GM20000 (cell line): ENCODE measurements around the gene MOV10L1.

Source experiments
- DNase-seq: peaks from one replicate; pipeline ENCODE4 v3.0.0; 2012; ENCODE audit warnings: low spot score
- CTCF ChIP-seq: IDR thresholded peaks from 2 replicates; pipeline ENCODE4 v1.5.1; 2012; ENCODE audit warnings: mild to moderate bottlenecking, control low read depth; ENCODE audit errors: extremely low read depth, missing control alignments

Gene MOV10L1

GRCh38 chr22:50046481-50047245 lies 43.1 kb upstream of the MOV10L1 start:
- TF ChIP-seq CTCF: no peak
- DNase-seq: no peak

- no peak for TF ChIP-seq CTCF
- no peak for DNase-seq
Measured at GRCh38 chr22:50047346-50047745, 42.5 kb upstream of the MOV10L1 start.

GRCh38 chr22:50048061-50048765 lies 41.6 kb upstream of the MOV10L1 start:
- no peak for DNase-seq
- TF ChIP-seq CTCF: no peak

- TF ChIP-seq CTCF: no peak
- no peak for DNase-seq
Measured at GRCh38 chr22:50048836-50049235, 41.0 kb upstream of the MOV10L1 start.

- no peak for TF ChIP-seq CTCF
- DNase-seq: no peak
Measured at GRCh38 chr22:50049299-50050195, 40.3 kb upstream of the MOV10L1 start.

GRCh38 chr22:50051930-50052329 lies 37.9 kb upstream of the MOV10L1 start:
- DNase-seq: no peak
- TF ChIP-seq CTCF: no peak
